H1 (cell line): Measurements from ENCODE around the gene PRKN. TPM values are rescaled to one million over a fixed set of nuclear protein-coding genes. Genes with fewer than 3 reads are reported as not detected.

Source experiments
- CTCF ChIA-PET: fragments of 300-600 bp; sonication (Branson Sonifier 250); formaldehyde crosslinking; loops from one replicate; lab custom pipeline; 2021; ENCODE audit not compliant: partially characterized antibody; lab: Charles Lee
- POLR2A ChIA-PET: fragments of 300-600 bp; sonication (Branson Sonifier 250); formaldehyde crosslinking; loops from one replicate; lab custom pipeline; 2021; ENCODE audit warnings: inconsistent platforms; ENCODE audit not compliant: partially characterized antibody; lab: Charles Lee
- DNase-seq, 2 experiments: peaks; one replicate each; pipeline versions ENCODE4 v3.0.0 to v3.0.0-alpha.2; 2010 to 2022; ENCODE audit warnings: low spot score in 2 of 2, low read depth in 1 of 2, mixed read lengths in 1 of 2
- FAIRE-seq: peaks from 2 replicates; lab custom pipeline; 2011; peaks lifted over from hg19 to GRCh38; lab: Jason Lieb, UNC
- H2AFZ ChIP-seq: 2 replicates; pipeline ENCODE4 v1.8.1; 2012; ENCODE audit warnings: low read length, inconsistent platforms
- H2AK5ac ChIP-seq: 2 replicates; pipeline ENCODE4 v1.6.1; 2013; ENCODE audit warnings: low read depth, low read length
- H2BK120ac ChIP-seq: replicated peaks from 2 replicates; pipeline ENCODE3; 2013; ENCODE audit warnings: low read depth, low read length, inconsistent platforms
- H2BK12ac ChIP-seq: 2 replicates; pipeline ENCODE4 v1.6.1; 2013; ENCODE audit warnings: low read depth, low read length
- H2BK15ac ChIP-seq: 2 replicates; pipeline ENCODE4 v1.6.1; 2013; ENCODE audit warnings: low read length
- H2BK20ac ChIP-seq: 2 replicates; pipeline ENCODE4 v1.6.1; 2013; ENCODE audit warnings: low read length
- H2BK5ac ChIP-seq: 2 replicates; pipeline ENCODE4 v1.6.1; 2013; ENCODE audit warnings: low read depth, low read length
- H3K14ac ChIP-seq: 2 replicates; pipeline ENCODE4 v1.6.1; 2013; ENCODE audit warnings: inconsistent platforms; ENCODE audit not compliant: insufficient read length
- H3K18ac ChIP-seq: 2 replicates; pipeline ENCODE4 v1.6.1; 2013; ENCODE audit warnings: low read length; ENCODE audit errors: extremely low read depth
- H3K23ac ChIP-seq: 2 replicates; pipeline ENCODE4 v1.6.1; 2013; ENCODE audit warnings: inconsistent platforms; ENCODE audit not compliant: insufficient read length
- H3K23me2 ChIP-seq: 2 replicates; pipeline ENCODE4 v1.6.1; 2013; ENCODE audit warnings: low read depth, low read length
- H3K27ac ChIP-seq: 2 replicates; pipeline ENCODE4 v1.6.1; 2011; ENCODE audit warnings: low read depth, low read length, inconsistent platforms
- H3K27me3 ChIP-seq, 4 experiments: replicated peaks in 1 of 4; 1 replicate in 1 of 4; 2 replicates in 3 of 4; pipeline versions ENCODE4 v1.6.1 to v1.8.1; 2011 to 2013; ENCODE audit warnings: low read length in 3 of 4, mild to moderate bottlenecking in 3 of 4, inconsistent platforms in 2 of 4, mixed read lengths in 2 of 4, moderate library complexity in 1 of 4; ENCODE audit not compliant: control insufficient read depth in 3 of 4, insufficient read depth in 3 of 4; ENCODE audit errors: extremely low read depth in 1 of 4
- H3K36me3 ChIP-seq, 4 experiments: 2 replicates each; pipeline versions ENCODE4 v1.6.1 to v1.8.1; 2011 to 2013; ENCODE audit warnings: mild to moderate bottlenecking in 4 of 4, low read length in 3 of 4, moderate library complexity in 2 of 4, control low read depth in 1 of 4, inconsistent platforms in 1 of 4; ENCODE audit not compliant: insufficient read depth in 4 of 4, control insufficient read depth in 2 of 4
- H3K4ac ChIP-seq: replicated peaks from 2 replicates; pipeline ENCODE3; 2013; ENCODE audit warnings: low read length, low read depth, mixed read lengths, inconsistent platforms; ENCODE audit not compliant: insufficient read length
- H3K4me1 ChIP-seq, 4 experiments: replicated peaks in 1 of 4; 1 replicate in 1 of 4; 2 replicates in 3 of 4; pipeline versions ENCODE4 v1.6.1 to v1.8.1; 2011 to 2013; ENCODE audit warnings: low read length in 3 of 4, inconsistent platforms in 2 of 4, mixed read lengths in 1 of 4; ENCODE audit not compliant: insufficient read depth in 4 of 4, control insufficient read depth in 3 of 4
- H3K4me2 ChIP-seq, 2 experiments: 2 replicates each; pipeline versions ENCODE4 v1.6.1 to v1.8.1; 2011 to 2013; ENCODE audit warnings: low read depth in 2 of 2, low read length in 2 of 2, control low read depth in 1 of 2, inconsistent platforms in 1 of 2, mild to moderate bottlenecking in 1 of 2; ENCODE audit not compliant: insufficient read depth in 1 of 2
- H3K4me3 ChIP-seq, 4 experiments: fragments of 200-600, 300-600 bp in 1 of 4; sonication (generic), shearing (Covaris generic), sonication (Bioruptor Twin) in 1 of 4; 2 replicates each; pipeline versions ENCODE4 v1.5.1 to v1.8.1; 2011 to 2016; ENCODE audit warnings: low read length in 4 of 4, low read depth in 3 of 4, control low read depth in 2 of 4, inconsistent platforms in 2 of 4, mild to moderate bottlenecking in 2 of 4, mixed read lengths in 1 of 4, moderate library complexity in 1 of 4; ENCODE audit not compliant: insufficient read depth in 2 of 4; ENCODE audit errors: extremely low read depth in 1 of 4
- H3K56ac ChIP-seq: replicated peaks from 2 replicates; pipeline ENCODE3; 2013; ENCODE audit warnings: low read depth, mild to moderate bottlenecking, mixed read lengths, low read length, inconsistent platforms; ENCODE audit not compliant: insufficient read length
- H3K79me1 ChIP-seq: 2 replicates; pipeline ENCODE4 v1.6.1; 2013; ENCODE audit warnings: low read depth, low read length, control low read depth
- H3K79me2 ChIP-seq, 2 experiments: 2 replicates each; pipeline versions ENCODE4 v1.6.1 to v1.8.1; 2012 to 2013; ENCODE audit warnings: low read length in 2 of 2, mild to moderate bottlenecking in 2 of 2, inconsistent platforms in 1 of 2; ENCODE audit not compliant: insufficient read depth in 2 of 2, control insufficient read depth in 1 of 2
- H3K9ac ChIP-seq, 4 experiments: replicated peaks in 1 of 4; 1 replicate in 1 of 4; 2 replicates in 3 of 4; pipeline versions ENCODE4 v1.6.1 to v1.8.1; 2011 to 2013; ENCODE audit warnings: low read depth in 3 of 4, low read length in 3 of 4, control low read depth in 2 of 4, mild to moderate bottlenecking in 2 of 4, moderate library complexity in 2 of 4, inconsistent platforms in 1 of 4; ENCODE audit errors: extremely low read depth in 1 of 4
- H3K9me3 ChIP-seq, 2 experiments: 2 replicates each; pipeline versions ENCODE4 v1.6.1 to v1.8.1; 2012 to 2013; ENCODE audit warnings: mild to moderate bottlenecking in 2 of 2, moderate library complexity in 2 of 2, control low read depth in 1 of 2, inconsistent platforms in 1 of 2, low read depth in 1 of 2, low read length in 1 of 2, mixed read lengths in 1 of 2; ENCODE audit not compliant: insufficient read depth in 2 of 2
- H4K20me1 ChIP-seq, 2 experiments: replicated peaks in 1 of 2; 2 replicates each; pipeline versions ENCODE3 to v1.8.1; 2011 to 2013; ENCODE audit warnings: inconsistent platforms in 2 of 2, low read length in 2 of 2, mild to moderate bottlenecking in 1 of 2; ENCODE audit not compliant: insufficient read depth in 2 of 2, control insufficient read depth in 1 of 2
- H4K5ac ChIP-seq: 2 replicates; pipeline ENCODE4 v1.6.1; 2013; ENCODE audit warnings: low read length, low read depth, mixed read lengths, inconsistent platforms; ENCODE audit not compliant: insufficient read length
- H4K8ac ChIP-seq: 2 replicates; pipeline ENCODE4 v1.8.0; 2013; ENCODE audit warnings: mild to moderate bottlenecking, moderate library complexity, low read length, inconsistent platforms; ENCODE audit not compliant: insufficient read depth; ENCODE audit errors: extremely low read depth
- H4K91ac ChIP-seq: replicated peaks from 2 replicates; pipeline ENCODE3; 2013; ENCODE audit warnings: low read length, mixed read lengths, inconsistent platforms; ENCODE audit not compliant: insufficient read length
- CEBPB ChIP-seq: IDR thresholded peaks from 2 replicates; pipeline ENCODE4 v1.6.1; 2012; ENCODE audit warnings: low read depth, low read length
- RNF2 ChIP-seq: fragments of 200-900, 300-1000 bp; sonication (generic); IDR thresholded peaks from 2 replicates; pipeline ENCODE4 v1.7.1; 2016; ENCODE audit warnings: borderline replicate concordance, low read depth, mild to moderate bottlenecking, antibody characterized with exemption, low read length; ENCODE audit not compliant: poor library complexity, severe bottlenecking; ENCODE audit errors: missing control alignments
- WGBS, 2 experiments: shearing (Covaris generic) in 1 of 2; methylation state at CpG; one replicate each; pipeline versions ENCODE4 v1.1.6 to v1.1.7; 2013 to 2015; ENCODE audit warnings: low lambda C conversion rate in 2 of 2, mixed read lengths in 2 of 2, inconsistent platforms in 1 of 2, low coverage in 1 of 2, missing lambda C conversion rate in 1 of 2; ENCODE audit not compliant: insufficient replicate concordance in 2 of 2, insufficient coverage in 1 of 2, insufficient read length in 1 of 2; ENCODE audit errors: extremely low coverage in 1 of 2, missing lambda C conversion rate in 1 of 2; 5-methylcytosine and 5-hydroxymethylcytosine counted together
- polyA plus RNA-seq, 7 experiments: library from polyadenylated mRNA; depleted of rRNA in 3 of 7; stranded (reverse) in 5 of 7; unstranded in 2 of 7; fragments of >200 nt in 5 of 7; fragments of 200-250 nt in 2 of 7; gene quantifications; 1 replicate in 5 of 7; 2 replicates in 1 of 7; 4 replicates in 1 of 7; pipeline versions ENCODE4 v1.2.1 to v1.2.3, GENCODE V29; 2011 to 2013; ENCODE audit warnings: missing spikeins in 2 of 7, mixed read lengths in 2 of 7
- total RNA-seq: library from RNA; stranded (reverse); fragmentation: NEBNext Ultra II Directional; extraction: Animal tissue kit (Norgen Biotek cat#: 25700); gene quantifications from 2 replicates; pipeline ENCODE4 v1.2.1, GENCODE V29; 2021

Gene PRKN
- total and polyA plus RNA-seq, 2 of the 8 experiments (the other 6 are each of a cell fraction or from before 2014, with no cell fraction given) = 0.13 to 0.29 TPM

DNA sequence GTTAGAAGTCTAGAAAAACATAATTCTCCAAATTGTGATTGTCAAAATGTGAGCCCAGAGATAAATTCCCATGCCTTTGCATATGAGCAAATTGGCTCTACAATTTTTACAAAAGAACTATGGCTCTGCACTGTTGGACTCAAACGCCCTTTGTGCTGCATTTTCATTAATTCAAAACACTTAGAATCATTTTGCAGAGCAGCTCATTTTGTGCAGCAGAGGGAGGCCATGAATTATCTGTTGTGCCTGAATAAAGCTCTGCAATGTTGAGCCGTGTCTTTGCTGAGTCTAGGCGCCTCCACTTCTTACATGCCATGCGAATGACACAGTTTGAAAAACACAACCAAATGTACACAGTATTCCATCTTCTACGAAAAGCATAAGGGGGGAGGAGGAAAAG lies 230.2 kb downstream of the PRKN start:
- H4K8ac ChIP-seq = no peak overlapping the region
- no peaks in the 10 kb centered on the region for H3K4me1 ChIP-seq
- no peak overlapping the region for H3K23ac ChIP-seq
- TF ChIP-seq CEBPB = no peak
- no peak for TF ChIP-seq RNF2
- TF ChIP-seq, all 59 proteins: peak for 0
- no peak overlapping the region for H2BK12ac ChIP-seq
- no peak overlapping the region for H2AK5ac ChIP-seq
- no peak overlapping the region for H4K91ac ChIP-seq
- DNase-seq = no peak
- H2BK120ac ChIP-seq = no peak overlapping the region
- H3K79me1 ChIP-seq = no peaks in the 10 kb centered on the region
- no peaks in the 10 kb centered on the region for H4K20me1 ChIP-seq
- H3K18ac ChIP-seq = no peak overlapping the region
- H2BK20ac ChIP-seq = no peak overlapping the region
- H3K9me3 ChIP-seq = no peaks in the 10 kb centered on the region
- WGBS, 2 experiments = 85% methylated on average over 5 of the region's 5 CpGs; no CpG with 5 or more reads in 1 of the 2 experiments
- H3K14ac ChIP-seq = no peak overlapping the region
- no peaks in the 10 kb centered on the region for H3K36me3 ChIP-seq
- no peak for FAIRE-seq
- H2BK15ac ChIP-seq = no peak overlapping the region
- no peak overlapping the region for H2AFZ ChIP-seq
- H3K56ac ChIP-seq = no peak overlapping the region
- ChIA-PET CTCF (no interaction called here), POLR2A (no interaction called here)
- no peak overlapping the region for H3K27ac ChIP-seq
- H4K5ac ChIP-seq = no peak overlapping the region
- no peak overlapping the region for H2BK5ac ChIP-seq
- no peaks in the 10 kb centered on the region for H3K27me3 ChIP-seq
- no peaks in the 10 kb centered on the region for H3K23me2 ChIP-seq
- no peak overlapping the region for H3K9ac ChIP-seq
- no peak overlapping the region for H3K4me3 ChIP-seq
- no peak overlapping the region for H3K4me2 ChIP-seq
- no peaks in the 10 kb centered on the region for H3K79me2 ChIP-seq
- H3K4ac ChIP-seq = no peak overlapping the region
